ENCODE results near the gene FCHO1.

The FCHO1 gene

GRCh38 chr19:17832443-17833208 lies 81.3 kb downstream of the FCHO1 start:
- DNase-seq: no peak

GRCh38 chr19:17834350-17835181 lies 83.3 kb downstream of the FCHO1 start:
- no peak for DNase-seq

- DNase-seq: peak in 1 of 2 experiments; percentile 25
Observed at GRCh38 chr19:17835182-17836006, 84.1 kb downstream of the FCHO1 start.

- DNase-seq: no peak
Observed at GRCh38 chr19:17836530-17836929, 85.3 kb downstream of the FCHO1 start.

- no peak for DNase-seq
Observed at GRCh38 chr19:17837972-17838371, 86.7 kb downstream of the FCHO1 start.

Measured in SHP77 (cell line).